ENCODE results near the gene COL6A1. TPM values are rescaled to one million over a fixed set of nuclear protein-coding genes. Genes with fewer than 3 reads are reported as not detected.

The COL6A1 gene
- polyA plus RNA-seq, 1 donor from 2014 or later: 29.4 TPM

- H3K27ac ChIP-seq (ENCODE audit: low read length): no peak overlapping the region
- H3F3A ChIP-seq (ENCODE audit: insufficient read depth, low read length, poor library complexity, severe bottlenecking): no peaks in the 10 kb centered on the region
- H3K9me2 ChIP-seq (ENCODE audit: insufficient read depth, low read length): no peaks in the 10 kb centered on the region
- TF ChIP-seq EZH2 (IDR thresholded peaks at IDR 0.05; ENCODE audit: borderline replicate concordance, insufficient read depth, low read length, poor library complexity, severe bottlenecking) (no peak), EP300 (conservative IDR thresholded peaks at IDR 0.05; ENCODE audit: poor library complexity, severe bottlenecking) (no peak), TAF1 (IDR thresholded peaks at IDR 0.05; ENCODE audit: low read depth) (no peak), MXI1 (conservative IDR thresholded peaks at IDR 0.05; ENCODE audit: poor library complexity, severe bottlenecking) (no peak), RAD21 (conservative IDR thresholded peaks at IDR 0.05) (no peak), POLR2AphosphoS5 (IDR thresholded peaks at IDR 0.05) (no peak), CTCF (IDR thresholded peaks at IDR 0.05; ENCODE audit: poor library complexity, severe bottlenecking) (no peak), REST (IDR thresholded peaks at IDR 0.05; ENCODE audit: borderline replicate concordance) (no peak), SMC3 (conservative IDR thresholded peaks at IDR 0.05; ENCODE audit: poor library complexity) (no peak)
- no peaks in the 10 kb centered on the region for H3K79me2 ChIP-seq (replicated peaks; ENCODE audit: insufficient read depth, low read length)
- H3K9me3 ChIP-seq (ENCODE audit: low read length): no peaks in the 10 kb centered on the region
- no peak overlapping the region for H2AFZ ChIP-seq (ENCODE audit: low read depth, low read length)
- H3K27me3 ChIP-seq (ENCODE audit: insufficient read depth, low read depth, low read length): no peaks in the 10 kb centered on the region
- no peaks in the 10 kb centered on the region for H4K20me1 ChIP-seq (ENCODE audit: insufficient read depth)
- no peak overlapping the region for H3K9ac ChIP-seq (ENCODE audit: low read length)
- no peaks in the 10 kb centered on the region for H3K36me3 ChIP-seq (ENCODE audit: insufficient read depth, low read length)
- no peak overlapping the region for H3K4me3 ChIP-seq (ENCODE audit: low read length)
- H3K4me2 ChIP-seq (ENCODE audit: low read length): no peak overlapping the region
These were observed 27.5 kb downstream of the COL6A1 start for GRCh38 chr21:46008893-46009621.

- no peak overlapping the region for H2AFZ ChIP-seq (ENCODE audit: low read depth, low read length)
- TF ChIP-seq EP300 (conservative IDR thresholded peaks at IDR 0.05; ENCODE audit: poor library complexity, severe bottlenecking) (no peak), EZH2 (IDR thresholded peaks at IDR 0.05; ENCODE audit: borderline replicate concordance, insufficient read depth, low read length, poor library complexity, severe bottlenecking) (no peak), CTCF (IDR thresholded peaks at IDR 0.05; ENCODE audit: poor library complexity, severe bottlenecking) (no peak), POLR2AphosphoS5 (IDR thresholded peaks at IDR 0.05) (no peak), REST (IDR thresholded peaks at IDR 0.05; ENCODE audit: borderline replicate concordance) (no peak), TAF1 (IDR thresholded peaks at IDR 0.05; ENCODE audit: low read depth) (no peak), MXI1 (conservative IDR thresholded peaks at IDR 0.05; ENCODE audit: poor library complexity, severe bottlenecking) (no peak), SMC3 (conservative IDR thresholded peaks at IDR 0.05; ENCODE audit: poor library complexity) (no peak), RAD21 (conservative IDR thresholded peaks at IDR 0.05) (no peak)
These were observed 28.6 kb downstream of the COL6A1 start for GRCh38 chr21:46009951-46010705.

More at GRCh38 chr21:46009951-46010705, 28.6 kb downstream of the COL6A1 start:
- H3K9ac ChIP-seq (ENCODE audit: low read length): no peak overlapping the region
- H3K9me3 ChIP-seq (ENCODE audit: low read length): no peaks in the 10 kb centered on the region
- no peak overlapping the region for H3K4me2 ChIP-seq (ENCODE audit: low read length)
- no peaks in the 10 kb centered on the region for H3F3A ChIP-seq (ENCODE audit: insufficient read depth, low read length, poor library complexity, severe bottlenecking)
- no peak overlapping the region for H3K27ac ChIP-seq (ENCODE audit: low read length)
- no peaks in the 10 kb centered on the region for H3K36me3 ChIP-seq (ENCODE audit: insufficient read depth, low read length)
- H4K20me1 ChIP-seq (ENCODE audit: insufficient read depth): no peaks in the 10 kb centered on the region
- no peaks in the 10 kb centered on the region for H3K27me3 ChIP-seq (ENCODE audit: insufficient read depth, low read depth, low read length)
- H3K79me2 ChIP-seq (replicated peaks; ENCODE audit: insufficient read depth, low read length): no peaks in the 10 kb centered on the region
- H3K4me3 ChIP-seq (ENCODE audit: low read length): no peak overlapping the region
- H3K9me2 ChIP-seq (ENCODE audit: insufficient read depth, low read length): no peaks in the 10 kb centered on the region

Measured in neural cell (in vitro differentiated cells).